HG03064 (cell line): ENCODE results near the gene CSF3.

ENCODE experiments used
- ATAC-seq: cut with Tn5 transposase; IDR thresholded peaks from one replicate; pipeline ENCODE4 v1.9.1; 2021; ENCODE audit warnings: low read depth; ENCODE audit not compliant: unreplicated experiment

CSF3 gene

DNA sequence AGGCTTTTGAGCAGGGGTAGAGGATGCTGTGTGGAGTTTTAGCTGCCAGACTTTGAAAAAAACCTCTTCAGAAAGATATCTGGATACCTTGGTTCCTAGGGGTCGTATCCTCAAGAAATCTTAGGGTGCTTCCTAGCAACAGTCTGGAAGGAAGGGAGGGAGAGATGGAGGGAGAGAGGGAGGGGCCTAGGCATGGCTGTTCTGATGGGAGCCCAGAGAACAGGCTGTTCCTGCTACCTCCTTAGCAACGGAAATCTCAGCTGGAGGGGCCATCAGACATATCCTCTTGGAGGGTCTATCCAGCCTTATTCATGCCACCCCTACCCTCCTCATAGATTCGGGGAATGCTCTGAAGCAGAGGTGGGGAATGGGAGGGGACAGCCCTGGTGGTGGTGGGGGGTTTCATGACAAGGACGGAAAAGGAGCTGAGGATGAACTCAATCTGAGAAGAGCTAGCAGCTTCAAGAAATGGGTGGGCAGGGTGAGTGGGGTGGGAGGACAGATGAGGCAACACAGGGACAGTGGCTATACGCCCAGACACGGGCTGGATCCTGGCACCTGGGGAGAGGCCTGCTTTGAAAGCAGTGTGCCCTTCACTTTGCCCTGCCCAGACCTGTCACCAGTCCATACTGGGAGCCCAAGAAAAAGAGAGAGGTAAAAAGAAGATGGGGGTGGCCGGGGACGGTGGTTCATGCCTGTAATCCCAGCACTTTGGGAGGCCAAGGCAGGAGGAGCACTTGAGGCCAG is 44.7 kb downstream of the CSF3 start:
- no peak for ATAC-seq

DNA sequence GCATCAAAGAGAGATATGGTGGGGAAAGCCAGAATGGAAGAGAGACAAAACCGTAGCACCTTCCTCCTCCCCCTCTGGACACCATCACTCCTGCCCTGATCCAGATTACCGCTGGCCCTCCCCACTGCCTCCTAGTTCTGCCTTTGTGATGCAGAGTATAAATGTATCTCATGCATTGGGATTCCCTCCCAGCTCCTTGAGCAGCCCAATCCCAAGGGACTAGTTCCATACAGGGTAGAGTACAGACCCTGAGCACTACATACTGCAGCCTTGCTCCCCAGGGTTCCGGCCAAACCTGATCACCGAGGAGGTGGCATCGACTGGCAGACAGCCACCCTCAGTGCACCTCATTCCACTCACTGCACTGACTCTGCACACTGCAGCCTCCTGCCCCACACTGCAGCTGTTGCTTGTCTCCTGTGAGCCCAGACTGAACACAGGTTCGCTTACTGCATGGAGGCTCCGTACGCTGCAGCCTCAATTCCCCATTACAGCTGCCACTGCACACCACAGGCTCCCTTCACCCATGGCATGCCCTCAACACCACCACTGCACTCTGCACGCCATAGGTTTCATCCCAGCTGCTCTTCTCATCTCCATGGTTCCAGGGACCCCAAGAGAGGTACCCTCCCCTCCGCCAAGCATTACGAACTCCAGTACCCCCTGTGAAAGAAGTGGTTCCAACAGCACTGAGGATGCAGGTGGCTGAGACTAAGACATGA is 45.8 kb downstream of the CSF3 start:
- no peak for ATAC-seq

DNA sequence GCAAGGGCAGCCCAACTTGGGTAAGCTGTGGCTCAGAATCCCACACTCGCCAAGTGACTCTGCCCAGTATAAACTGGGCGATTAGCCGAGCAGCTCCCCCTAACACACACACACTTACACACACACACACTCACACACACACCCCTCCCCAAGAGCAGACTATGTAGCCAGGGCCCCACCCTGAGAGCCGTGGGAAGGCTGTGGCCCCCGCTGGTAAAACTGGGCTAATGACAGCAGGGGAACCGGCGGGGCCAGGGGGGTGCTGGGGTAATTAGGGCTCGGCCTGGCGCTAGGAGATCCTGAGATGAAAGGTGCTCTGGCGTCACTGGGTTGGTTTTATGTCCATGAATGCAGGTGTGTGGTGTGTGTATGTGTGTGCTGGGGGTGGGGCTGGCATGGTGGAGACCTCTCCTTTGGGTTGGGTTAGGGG is 46.4 kb downstream of the CSF3 start:
- no peak for ATAC-seq

DNA sequence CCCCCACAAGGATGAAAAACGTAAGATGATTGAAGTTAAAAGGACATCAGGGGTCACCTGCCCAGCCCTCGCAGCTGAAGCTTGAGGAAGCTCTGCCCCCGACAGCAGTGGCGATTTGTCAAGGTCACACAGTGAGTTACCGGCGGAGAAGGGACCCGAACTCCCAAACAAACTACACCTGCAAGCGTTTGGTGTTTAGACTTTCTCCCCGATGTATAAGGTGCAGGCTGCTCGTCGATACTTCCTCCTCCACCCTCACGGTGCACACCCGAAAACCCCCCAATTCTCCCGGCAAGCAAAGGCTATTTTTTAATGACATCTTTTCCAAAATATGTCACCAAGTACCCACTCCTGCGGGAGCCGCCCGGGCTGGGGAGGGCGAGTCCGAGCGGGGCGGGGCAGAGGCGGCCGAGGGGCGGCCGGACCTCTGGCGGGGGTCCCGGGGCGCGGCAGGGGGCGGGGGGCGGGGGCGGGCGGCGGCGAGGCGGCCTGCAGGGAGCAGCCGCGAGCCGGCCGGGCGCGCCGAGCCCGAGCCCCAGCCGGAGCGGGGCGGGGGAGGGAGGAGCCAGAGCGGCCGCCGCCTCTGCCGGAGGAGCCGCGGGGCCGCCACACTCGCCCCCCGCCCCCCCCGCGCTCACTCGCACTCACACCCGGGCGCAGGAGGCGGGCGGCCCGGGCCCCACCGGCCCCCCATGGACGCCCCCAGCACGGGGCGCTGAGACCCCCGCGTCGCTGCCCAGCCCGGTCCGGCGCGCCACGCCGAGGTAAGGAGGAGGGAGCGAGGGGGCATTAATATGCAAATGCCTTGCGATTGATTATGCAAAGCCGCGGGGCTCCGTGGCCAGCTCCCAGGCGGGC is 47.3 kb downstream of the CSF3 start, which contains the start of gene THRA:
TSS of gene THRA (plus strand) at position 637 of the 858 bp plus-strand sequence. CDS start 11,524 bp downstream, outside the sequence.
- no peak for ATAC-seq

DNA sequence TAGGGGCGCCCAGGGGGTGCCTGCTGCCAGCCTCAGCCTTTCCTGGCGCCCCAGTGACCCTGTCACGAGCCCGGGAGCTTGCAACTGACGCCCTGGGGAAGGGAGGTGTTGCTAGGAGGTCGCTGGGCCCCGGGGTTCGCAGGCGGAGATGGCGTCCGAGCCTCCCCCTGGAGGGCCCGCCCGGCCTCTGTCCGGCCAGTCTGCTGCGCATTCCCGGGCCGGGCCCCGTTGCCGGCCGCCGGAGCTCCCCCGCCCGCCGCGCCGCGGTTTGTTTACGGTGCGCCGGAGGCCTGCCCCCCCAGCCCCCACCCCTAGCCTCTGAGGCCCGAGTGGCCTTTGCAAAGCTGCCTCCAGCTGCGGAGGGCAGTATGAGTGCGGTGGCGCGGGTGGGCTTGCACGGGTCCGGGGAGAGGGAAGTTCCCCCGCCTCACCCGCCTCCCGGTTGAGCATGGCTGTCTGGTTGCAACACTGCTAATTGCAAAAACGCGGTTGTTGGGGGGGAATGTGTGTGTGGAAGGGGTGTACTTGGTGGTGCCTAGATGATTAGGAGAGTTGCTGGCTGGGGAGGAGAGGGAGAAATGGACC is 48.0 kb downstream of the CSF3 start:
- no peak for ATAC-seq

DNA sequence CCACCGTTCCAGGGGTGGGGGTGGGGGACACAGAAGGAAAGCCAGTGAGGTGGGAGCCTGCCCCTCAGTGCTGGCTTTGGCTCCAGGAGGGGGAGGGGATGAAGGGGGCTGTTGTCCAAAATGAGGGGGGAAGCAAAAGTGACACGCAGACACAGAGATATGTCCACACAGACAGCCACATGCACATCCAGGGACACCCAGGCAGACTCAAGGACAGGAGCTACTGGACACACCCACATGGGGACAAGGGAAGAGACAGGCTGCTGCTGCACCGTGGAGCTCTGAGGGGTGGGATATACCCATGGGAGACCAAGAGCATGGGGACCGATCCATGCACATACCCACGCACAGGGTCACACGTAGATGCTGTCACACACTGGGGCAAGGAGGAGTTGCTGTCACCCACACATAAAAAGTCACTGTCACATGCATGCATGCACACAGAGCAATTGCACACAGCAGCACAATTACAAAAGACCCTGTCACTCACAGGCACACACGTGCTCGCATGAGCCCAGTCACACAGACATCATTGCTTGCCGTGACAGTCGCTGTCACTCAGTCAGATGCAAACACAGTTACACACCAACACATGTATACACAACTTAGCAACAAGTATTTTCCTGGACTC is 48.8 kb downstream of the CSF3 start:
- ATAC-seq = no peak

DNA sequence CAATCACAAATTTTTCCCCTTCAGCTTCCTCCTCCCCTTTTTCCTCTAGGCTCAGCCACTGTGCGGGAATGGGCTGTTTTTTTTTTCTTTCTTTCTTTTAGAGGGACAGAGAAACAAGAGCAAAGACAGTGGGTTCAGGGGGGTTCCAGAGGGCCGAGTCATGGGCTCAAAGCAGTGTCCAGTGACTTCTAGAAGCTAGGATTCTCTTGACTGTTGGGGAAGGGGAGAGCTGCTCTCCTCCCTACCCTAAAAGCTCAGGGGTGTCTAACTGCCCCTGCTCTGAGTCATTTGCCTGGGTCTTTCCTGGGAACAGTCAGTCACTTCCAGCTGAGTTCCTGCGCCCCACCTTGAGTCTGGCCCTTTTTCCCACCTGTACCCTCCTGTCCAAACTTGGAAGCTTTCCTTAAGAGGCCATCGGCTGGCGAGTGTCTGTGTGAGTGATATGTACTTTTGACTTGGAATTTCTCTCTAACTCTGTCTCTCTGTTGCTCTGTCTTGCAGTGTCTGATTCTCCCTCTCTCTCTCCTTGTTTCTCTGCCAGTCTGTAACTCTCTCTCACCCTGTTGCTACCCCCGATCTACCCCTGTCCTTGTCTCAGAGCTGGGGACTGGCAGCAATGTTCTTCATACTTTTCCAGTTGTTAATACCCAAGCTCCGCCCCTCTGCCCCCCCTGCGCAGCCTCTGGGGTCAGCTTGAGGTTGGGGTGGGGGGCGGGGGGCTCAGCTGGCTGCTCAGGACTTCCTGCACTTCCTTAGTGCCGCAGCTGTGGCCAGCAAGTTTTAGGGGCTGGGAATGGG is 49.9 kb downstream of the CSF3 start:
- no peak for ATAC-seq

DNA sequence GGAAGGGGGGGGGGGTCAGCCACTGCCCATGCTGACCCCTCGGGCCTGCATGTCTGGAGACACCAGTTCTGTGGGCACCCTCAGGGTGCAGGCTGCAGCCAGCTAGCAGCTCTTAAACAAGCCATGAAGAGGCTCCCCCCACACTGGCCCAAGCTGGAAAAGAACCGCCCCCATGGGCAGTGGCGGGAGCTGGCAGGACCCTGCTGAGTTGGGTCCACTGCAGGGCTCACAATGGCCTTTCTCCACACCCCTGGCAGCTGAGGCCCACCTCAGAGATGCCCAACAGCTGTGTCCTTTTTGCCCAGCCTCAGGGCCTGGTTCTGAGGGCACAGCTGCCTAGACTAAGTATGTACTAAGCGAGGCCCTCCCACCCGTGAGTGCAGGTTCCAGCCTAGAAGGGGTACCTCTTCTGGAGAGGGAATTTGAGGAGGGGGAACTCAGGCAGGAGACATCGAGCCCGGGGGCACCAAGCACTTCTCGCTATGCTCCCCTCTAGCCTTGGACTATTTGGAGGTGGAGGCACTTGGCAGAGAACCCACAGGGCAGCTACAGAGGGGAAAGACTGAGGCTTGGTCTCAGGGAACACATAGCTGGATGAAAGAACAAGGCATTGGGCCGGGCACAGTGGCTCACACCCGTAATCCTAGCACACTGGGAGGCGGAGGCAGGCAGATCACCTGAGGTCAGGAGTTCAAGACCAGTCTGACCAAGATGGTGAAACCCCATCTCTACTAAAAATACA is 50.7 kb downstream of the CSF3 start:
- ATAC-seq = no peak
